GM12878 (cell line): ENCODE measurements around the gene CALHM1. TPM values are rescaled to one million over a fixed set of nuclear protein-coding genes. Genes with fewer than 3 reads are reported as not detected.
A peak's percentile ranks its signal among the peaks of the same experiment; 100 is the strongest.

Source experiments
- ASH2L ChIP-seq: fragments of 300-600, 200-600 bp; sonication (generic); IDR thresholded peaks from 2 replicates; pipeline ENCODE4 v1.6.1; 2017; ENCODE audit warnings: low read depth, mild to moderate bottlenecking, borderline replicate concordance
- BCL11A ChIP-seq: IDR thresholded peaks from 2 replicates; pipeline ENCODE4 v1.6.1; 2011; ENCODE audit warnings: low read depth, low read length
- FOXM1 ChIP-seq: IDR thresholded peaks from 2 replicates; pipeline ENCODE4 v1.6.1; 2012; ENCODE audit warnings: low read depth, mild to moderate bottlenecking, inconsistent platforms, low read length, moderate library complexity
- IRF4 ChIP-seq: IDR thresholded peaks from 2 replicates; pipeline ENCODE4 v1.6.1; 2011; ENCODE audit warnings: low read depth, low read length
- MTA3 ChIP-seq: IDR thresholded peaks from 2 replicates; pipeline ENCODE4 v1.6.1; 2012; ENCODE audit warnings: low read length, inconsistent platforms, borderline replicate concordance
- NFIC ChIP-seq: IDR thresholded peaks from 2 replicates; pipeline ENCODE4 v1.6.1; 2012; ENCODE audit warnings: low read depth, mild to moderate bottlenecking, inconsistent platforms, low read length, moderate library complexity
- NR2F1 ChIP-seq: fragments of 450-650 bp; conservative IDR thresholded peaks from 2 replicates; pipeline ENCODE4 v1.6.1; 2017; ENCODE audit warnings: mild to moderate bottlenecking
- RFX5 ChIP-seq: IDR thresholded peaks from 2 replicates; pipeline ENCODE4 v1.6.1; 2011; ENCODE audit warnings: low read depth, low read length, improper control_type of control experiment
- RUNX3 ChIP-seq: IDR thresholded peaks from 2 replicates; pipeline ENCODE4 v1.6.1; 2012; ENCODE audit warnings: low read length, inconsistent platforms
- SIX5 ChIP-seq: IDR thresholded peaks from 2 replicates; pipeline ENCODE4 v1.6.1; 2011; ENCODE audit warnings: mild to moderate bottlenecking, low read depth, low read length, moderate library complexity; ENCODE audit not compliant: severe bottlenecking
- SPI1 ChIP-seq: IDR thresholded peaks from 2 replicates; pipeline ENCODE4 v1.6.1; 2011; ENCODE audit warnings: low read depth, mild to moderate bottlenecking, low read length, moderate library complexity, borderline replicate concordance; ENCODE audit not compliant: insufficient read depth
- SREBF2 ChIP-seq: IDR thresholded peaks from 2 replicates; pipeline ENCODE4 v1.6.1; 2012; ENCODE audit warnings: mild to moderate bottlenecking, low read length
- TBL1XR1 ChIP-seq: IDR thresholded peaks from 2 replicates; pipeline ENCODE4 v1.6.1; 2012; ENCODE audit warnings: low read depth, low read length, improper control_type of control experiment
- YBX1 ChIP-seq: fragments of 450-650 bp; IDR thresholded peaks from 2 replicates; pipeline ENCODE4 v1.6.1; 2016; ENCODE audit warnings: antibody characterized with exemption
- YY1 ChIP-seq: IDR thresholded peaks from 2 replicates; pipeline ENCODE4 v1.6.1; 2011; ENCODE audit warnings: low read depth, mild to moderate bottlenecking, low read length
- ZBTB40 ChIP-seq: fragments of 450-650 bp; IDR thresholded peaks from 2 replicates; pipeline ENCODE4 v1.6.1; 2016; ENCODE audit warnings: mild to moderate bottlenecking, moderate library complexity, borderline replicate concordance
- polyA plus RNA-seq, 11 experiments: library from polyadenylated mRNA; depleted of rRNA in 4 of 11; unstranded in 6 of 11; stranded (reverse) in 5 of 11; fragments of >200 nt; fragmentation: Nextera tagmentation in 4 of 11; fragmentation: Illumina TruSeq in 1 of 11; extraction: Ambion mirVana in 4 of 11; extraction: Trizol in 1 of 11; gene quantifications; 1 replicate in 1 of 11; 2 replicates in 10 of 11; pipeline versions ENCODE4 v1.2.1 to v1.2.3, GENCODE V29; 2011 to 2016; ENCODE audit warnings: inconsistent platforms in 2 of 11, missing spikeins in 2 of 11, low read depth in 1 of 11
- total RNA-seq, 4 experiments: library from RNA; depleted of rRNA in 3 of 4; stranded (reverse); fragments of >200 nt in 3 of 4; fragmentation: Illumina TruSeq in 1 of 4; extraction: Trizol in 1 of 4; gene quantifications; 2 replicates each; pipeline versions ENCODE4 v1.2.1 to v1.2.3, GENCODE V29; 2013 to 2021
- TF ChIP-seq, protein P1 (sequence below): IDR thresholded peaks from 2 replicates; pipeline ENCODE4 v1.6.1; 2012; ENCODE audit warnings: improper control_type of control experiment, low read depth, low read length; ENCODE audit not compliant: insufficient replicate concordance
- TF ChIP-seq, protein P2 (sequence below): fragments of 450-650 bp; IDR thresholded peaks from 2 replicates; pipeline ENCODE4 v1.6.1; 2017; ENCODE audit warnings: mild to moderate bottlenecking

CALHM1 gene
- total and polyA plus RNA-seq, 10 of the 15 experiments (the other 5 are each of a cell fraction or from before 2014, with no cell fraction given) = 0.05 to 1.7 (median 0.17) TPM

- TF ChIP-seq SREBF2 (no peak), SPI1 (peak; percentile 38; the same call in 1 of the 2 replicates), RFX5 (no peak), ZBTB40 (peak; percentile 21; the same call in 1 of the 2 replicates), TBL1XR1 (peak; percentile 37), ASH2L (no peak), NFIC (peak; percentile 89), SIX5 (peak; percentile 34), FOXM1 (peak; percentile 85; the same call in 1 of the 2 replicates), BCL11A (peak; percentile 69), MTA3 (no peak; the same call in 1 of the 2 replicates), YBX1 (no peak), IRF4 (no peak), NR2F1 (peak; percentile 80), RUNX3 (peak; percentile 95), YY1 (peak; percentile 81)
- TF ChIP-seq, protein P1, sequence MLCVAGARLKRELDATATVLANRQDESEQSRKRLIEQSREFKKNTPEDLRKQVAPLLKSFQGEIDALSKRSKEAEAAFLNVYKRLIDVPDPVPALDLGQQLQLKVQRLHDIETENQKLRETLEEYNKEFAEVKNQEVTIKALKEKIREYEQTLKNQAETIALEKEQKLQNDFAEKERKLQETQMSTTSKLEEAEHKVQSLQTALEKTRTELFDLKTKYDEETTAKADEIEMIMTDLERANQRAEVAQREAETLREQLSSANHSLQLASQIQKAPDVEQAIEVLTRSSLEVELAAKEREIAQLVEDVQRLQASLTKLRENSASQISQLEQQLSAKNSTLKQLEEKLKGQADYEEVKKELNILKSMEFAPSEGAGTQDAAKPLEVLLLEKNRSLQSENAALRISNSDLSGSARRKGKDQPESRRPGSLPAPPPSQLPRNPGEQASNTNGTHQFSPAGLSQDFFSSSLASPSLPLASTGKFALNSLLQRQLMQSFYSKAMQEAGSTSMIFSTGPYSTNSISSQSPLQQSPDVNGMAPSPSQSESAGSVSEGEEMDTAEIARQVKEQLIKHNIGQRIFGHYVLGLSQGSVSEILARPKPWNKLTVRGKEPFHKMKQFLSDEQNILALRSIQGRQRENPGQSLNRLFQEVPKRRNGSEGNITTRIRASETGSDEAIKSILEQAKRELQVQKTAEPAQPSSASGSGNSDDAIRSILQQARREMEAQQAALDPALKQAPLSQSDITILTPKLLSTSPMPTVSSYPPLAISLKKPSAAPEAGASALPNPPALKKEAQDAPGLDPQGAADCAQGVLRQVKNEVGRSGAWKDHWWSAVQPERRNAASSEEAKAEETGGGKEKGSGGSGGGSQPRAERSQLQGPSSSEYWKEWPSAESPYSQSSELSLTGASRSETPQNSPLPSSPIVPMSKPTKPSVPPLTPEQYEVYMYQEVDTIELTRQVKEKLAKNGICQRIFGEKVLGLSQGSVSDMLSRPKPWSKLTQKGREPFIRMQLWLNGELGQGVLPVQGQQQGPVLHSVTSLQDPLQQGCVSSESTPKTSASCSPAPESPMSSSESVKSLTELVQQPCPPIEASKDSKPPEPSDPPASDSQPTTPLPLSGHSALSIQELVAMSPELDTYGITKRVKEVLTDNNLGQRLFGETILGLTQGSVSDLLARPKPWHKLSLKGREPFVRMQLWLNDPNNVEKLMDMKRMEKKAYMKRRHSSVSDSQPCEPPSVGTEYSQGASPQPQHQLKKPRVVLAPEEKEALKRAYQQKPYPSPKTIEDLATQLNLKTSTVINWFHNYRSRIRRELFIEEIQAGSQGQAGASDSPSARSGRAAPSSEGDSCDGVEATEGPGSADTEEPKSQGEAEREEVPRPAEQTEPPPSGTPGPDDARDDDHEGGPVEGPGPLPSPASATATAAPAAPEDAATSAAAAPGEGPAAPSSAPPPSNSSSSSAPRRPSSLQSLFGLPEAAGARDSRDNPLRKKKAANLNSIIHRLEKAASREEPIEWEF = no peak
- TF ChIP-seq, protein P2, sequence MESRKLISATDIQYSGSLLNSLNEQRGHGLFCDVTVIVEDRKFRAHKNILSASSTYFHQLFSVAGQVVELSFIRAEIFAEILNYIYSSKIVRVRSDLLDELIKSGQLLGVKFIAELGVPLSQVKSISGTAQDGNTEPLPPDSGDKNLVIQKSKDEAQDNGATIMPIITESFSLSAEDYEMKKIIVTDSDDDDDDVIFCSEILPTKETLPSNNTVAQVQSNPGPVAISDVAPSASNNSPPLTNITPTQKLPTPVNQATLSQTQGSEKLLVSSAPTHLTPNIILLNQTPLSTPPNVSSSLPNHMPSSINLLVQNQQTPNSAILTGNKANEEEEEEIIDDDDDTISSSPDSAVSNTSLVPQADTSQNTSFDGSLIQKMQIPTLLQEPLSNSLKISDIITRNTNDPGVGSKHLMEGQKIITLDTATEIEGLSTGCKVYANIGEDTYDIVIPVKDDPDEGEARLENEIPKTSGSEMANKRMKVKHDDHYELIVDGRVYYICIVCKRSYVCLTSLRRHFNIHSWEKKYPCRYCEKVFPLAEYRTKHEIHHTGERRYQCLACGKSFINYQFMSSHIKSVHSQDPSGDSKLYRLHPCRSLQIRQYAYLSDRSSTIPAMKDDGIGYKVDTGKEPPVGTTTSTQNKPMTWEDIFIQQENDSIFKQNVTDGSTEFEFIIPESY = no peak
Measured at GRCh38 chr10:103470761-103471653, 12.3 kb upstream of the CALHM1 start (continued).
